ENCODE results near the gene CAP1.

DNA sequence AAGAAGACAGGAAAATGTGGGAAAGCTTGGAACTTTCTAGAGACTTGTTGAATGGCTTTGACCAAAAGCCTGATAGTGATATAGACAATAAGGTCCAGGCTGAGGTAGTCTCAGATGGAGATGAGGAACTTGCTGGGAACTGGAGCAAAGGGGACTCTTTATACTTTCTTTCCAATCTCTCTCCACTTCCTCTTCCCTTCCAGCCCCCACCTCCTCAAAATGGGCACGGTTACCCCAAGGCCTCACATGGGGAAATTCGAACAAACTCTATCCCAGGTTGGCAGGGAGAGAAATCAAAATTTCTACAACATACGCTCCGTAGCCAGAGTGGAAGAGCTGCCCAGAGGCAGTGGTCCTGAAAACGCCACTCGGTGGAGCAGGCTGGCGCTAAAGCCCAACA, 41.3 kb downstream of the CAP1 start:
- TF ChIP-seq, protein P1, sequence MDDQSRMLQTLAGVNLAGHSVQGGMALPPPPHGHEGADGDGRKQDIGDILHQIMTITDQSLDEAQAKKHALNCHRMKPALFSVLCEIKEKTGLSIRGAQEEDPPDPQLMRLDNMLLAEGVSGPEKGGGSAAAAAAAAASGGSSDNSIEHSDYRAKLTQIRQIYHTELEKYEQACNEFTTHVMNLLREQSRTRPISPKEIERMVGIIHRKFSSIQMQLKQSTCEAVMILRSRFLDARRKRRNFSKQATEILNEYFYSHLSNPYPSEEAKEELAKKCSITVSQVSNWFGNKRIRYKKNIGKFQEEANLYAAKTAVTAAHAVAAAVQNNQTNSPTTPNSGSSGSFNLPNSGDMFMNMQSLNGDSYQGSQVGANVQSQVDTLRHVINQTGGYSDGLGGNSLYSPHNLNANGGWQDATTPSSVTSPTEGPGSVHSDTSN (CRISPR knock-in tag; IDR thresholded peaks at IDR 0.05; ENCODE audit: borderline replicate concordance): no peak
- TF ChIP-seq, protein P2, sequence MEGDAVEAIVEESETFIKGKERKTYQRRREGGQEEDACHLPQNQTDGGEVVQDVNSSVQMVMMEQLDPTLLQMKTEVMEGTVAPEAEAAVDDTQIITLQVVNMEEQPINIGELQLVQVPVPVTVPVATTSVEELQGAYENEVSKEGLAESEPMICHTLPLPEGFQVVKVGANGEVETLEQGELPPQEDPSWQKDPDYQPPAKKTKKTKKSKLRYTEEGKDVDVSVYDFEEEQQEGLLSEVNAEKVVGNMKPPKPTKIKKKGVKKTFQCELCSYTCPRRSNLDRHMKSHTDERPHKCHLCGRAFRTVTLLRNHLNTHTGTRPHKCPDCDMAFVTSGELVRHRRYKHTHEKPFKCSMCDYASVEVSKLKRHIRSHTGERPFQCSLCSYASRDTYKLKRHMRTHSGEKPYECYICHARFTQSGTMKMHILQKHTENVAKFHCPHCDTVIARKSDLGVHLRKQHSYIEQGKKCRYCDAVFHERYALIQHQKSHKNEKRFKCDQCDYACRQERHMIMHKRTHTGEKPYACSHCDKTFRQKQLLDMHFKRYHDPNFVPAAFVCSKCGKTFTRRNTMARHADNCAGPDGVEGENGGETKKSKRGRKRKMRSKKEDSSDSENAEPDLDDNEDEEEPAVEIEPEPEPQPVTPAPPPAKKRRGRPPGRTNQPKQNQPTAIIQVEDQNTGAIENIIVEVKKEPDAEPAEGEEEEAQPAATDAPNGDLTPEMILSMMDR (CRISPR knock-in tag; IDR thresholded peaks at IDR 0.05): no peak
- TF ChIP-seq, protein P3, sequence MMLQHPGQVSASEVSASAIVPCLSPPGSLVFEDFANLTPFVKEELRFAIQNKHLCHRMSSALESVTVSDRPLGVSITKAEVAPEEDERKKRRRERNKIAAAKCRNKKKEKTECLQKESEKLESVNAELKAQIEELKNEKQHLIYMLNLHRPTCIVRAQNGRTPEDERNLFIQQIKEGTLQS (CRISPR knock-in tag; IDR thresholded peaks at IDR 0.05): no peak
- TF ChIP-seq FOXK1 (CRISPR knock-in tag; IDR thresholded peaks at IDR 0.05; ENCODE audit: borderline replicate concordance, low read depth): no peak
- TF ChIP-seq NPAS2 (CRISPR knock-in tag; IDR thresholded peaks at IDR 0.05; ENCODE audit: borderline replicate concordance): no peak
- TF ChIP-seq, protein P4, sequence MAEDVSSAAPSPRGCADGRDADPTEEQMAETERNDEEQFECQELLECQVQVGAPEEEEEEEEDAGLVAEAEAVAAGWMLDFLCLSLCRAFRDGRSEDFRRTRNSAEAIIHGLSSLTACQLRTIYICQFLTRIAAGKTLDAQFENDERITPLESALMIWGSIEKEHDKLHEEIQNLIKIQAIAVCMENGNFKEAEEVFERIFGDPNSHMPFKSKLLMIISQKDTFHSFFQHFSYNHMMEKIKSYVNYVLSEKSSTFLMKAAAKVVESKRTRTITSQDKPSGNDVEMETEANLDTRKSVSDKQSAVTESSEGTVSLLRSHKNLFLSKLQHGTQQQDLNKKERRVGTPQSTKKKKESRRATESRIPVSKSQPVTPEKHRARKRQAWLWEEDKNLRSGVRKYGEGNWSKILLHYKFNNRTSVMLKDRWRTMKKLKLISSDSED (CRISPR knock-in tag; IDR thresholded peaks at IDR 0.05): no peak
- no peak for TF ChIP-seq THAP11 (CRISPR knock-in tag; IDR thresholded peaks at IDR 0.05)
- no peak for TF ChIP-seq ZSCAN20 (CRISPR knock-in tag; IDR thresholded peaks at IDR 0.05; ENCODE audit: borderline replicate concordance)
- TF ChIP-seq, protein P5, sequence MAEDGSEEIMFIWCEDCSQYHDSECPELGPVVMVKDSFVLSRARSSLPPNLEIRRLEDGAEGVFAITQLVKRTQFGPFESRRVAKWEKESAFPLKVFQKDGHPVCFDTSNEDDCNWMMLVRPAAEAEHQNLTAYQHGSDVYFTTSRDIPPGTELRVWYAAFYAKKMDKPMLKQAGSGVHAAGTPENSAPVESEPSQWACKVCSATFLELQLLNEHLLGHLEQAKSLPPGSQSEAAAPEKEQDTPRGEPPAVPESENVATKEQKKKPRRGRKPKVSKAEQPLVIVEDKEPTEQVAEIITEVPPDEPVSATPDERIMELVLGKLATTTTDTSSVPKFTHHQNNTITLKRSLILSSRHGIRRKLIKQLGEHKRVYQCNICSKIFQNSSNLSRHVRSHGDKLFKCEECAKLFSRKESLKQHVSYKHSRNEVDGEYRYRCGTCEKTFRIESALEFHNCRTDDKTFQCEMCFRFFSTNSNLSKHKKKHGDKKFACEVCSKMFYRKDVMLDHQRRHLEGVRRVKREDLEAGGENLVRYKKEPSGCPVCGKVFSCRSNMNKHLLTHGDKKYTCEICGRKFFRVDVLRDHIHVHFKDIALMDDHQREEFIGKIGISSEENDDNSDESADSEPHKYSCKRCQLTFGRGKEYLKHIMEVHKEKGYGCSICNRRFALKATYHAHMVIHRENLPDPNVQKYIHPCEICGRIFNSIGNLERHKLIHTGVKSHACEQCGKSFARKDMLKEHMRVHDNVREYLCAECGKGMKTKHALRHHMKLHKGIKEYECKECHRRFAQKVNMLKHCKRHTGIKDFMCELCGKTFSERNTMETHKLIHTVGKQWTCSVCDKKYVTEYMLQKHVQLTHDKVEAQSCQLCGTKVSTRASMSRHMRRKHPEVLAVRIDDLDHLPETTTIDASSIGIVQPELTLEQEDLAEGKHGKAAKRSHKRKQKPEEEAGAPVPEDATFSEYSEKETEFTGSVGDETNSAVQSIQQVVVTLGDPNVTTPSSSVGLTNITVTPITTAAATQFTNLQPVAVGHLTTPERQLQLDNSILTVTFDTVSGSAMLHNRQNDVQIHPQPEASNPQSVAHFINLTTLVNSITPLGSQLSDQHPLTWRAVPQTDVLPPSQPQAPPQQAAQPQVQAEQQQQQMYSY (CRISPR knock-in tag; IDR thresholded peaks at IDR 0.05): no peak
- TF ChIP-seq HDAC2 (CRISPR knock-in tag; IDR thresholded peaks at IDR 0.05): no peak
